ENCODE measurements around the gene C1orf210.

DNA sequence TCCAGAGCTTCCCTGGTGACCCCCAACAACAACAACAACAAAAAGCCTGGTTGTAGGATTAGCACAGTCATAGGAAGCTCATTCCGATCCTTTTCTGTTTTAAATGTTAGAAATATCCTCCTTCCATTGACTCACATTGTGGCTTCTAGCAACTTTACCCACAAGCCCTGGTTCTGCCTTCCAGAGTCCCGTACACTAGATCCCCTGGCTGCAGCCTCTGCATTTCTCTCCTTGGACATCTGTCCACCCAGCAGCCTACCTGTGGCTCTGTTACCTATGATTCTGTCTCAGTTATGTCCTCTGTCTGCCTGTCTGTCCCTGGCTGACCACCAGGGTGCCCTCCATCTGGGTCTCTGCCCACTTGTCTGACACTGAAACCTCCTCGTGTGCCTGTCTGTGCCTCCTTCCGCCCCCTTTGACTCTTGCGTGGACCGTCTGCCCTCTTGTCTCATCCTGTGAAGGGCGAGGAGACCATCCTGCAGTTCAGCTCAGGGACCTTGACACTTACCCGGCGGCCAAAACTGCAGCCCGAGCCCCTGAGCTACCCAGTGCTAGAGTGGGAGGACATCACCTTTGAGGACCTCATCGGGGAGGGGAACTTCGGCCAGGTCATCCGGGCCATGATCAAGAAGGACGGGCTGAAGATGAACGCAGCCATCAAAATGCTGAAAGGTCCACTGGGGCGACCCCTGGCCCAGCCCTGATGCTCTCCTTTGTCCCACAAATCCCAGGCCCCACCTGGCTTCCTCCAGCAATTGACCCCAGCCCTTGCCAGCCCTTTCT is 31.5 kb upstream of the C1orf210 start:
- TF ChIP-seq, protein P1, sequence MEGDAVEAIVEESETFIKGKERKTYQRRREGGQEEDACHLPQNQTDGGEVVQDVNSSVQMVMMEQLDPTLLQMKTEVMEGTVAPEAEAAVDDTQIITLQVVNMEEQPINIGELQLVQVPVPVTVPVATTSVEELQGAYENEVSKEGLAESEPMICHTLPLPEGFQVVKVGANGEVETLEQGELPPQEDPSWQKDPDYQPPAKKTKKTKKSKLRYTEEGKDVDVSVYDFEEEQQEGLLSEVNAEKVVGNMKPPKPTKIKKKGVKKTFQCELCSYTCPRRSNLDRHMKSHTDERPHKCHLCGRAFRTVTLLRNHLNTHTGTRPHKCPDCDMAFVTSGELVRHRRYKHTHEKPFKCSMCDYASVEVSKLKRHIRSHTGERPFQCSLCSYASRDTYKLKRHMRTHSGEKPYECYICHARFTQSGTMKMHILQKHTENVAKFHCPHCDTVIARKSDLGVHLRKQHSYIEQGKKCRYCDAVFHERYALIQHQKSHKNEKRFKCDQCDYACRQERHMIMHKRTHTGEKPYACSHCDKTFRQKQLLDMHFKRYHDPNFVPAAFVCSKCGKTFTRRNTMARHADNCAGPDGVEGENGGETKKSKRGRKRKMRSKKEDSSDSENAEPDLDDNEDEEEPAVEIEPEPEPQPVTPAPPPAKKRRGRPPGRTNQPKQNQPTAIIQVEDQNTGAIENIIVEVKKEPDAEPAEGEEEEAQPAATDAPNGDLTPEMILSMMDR (IDR thresholded peaks at IDR 0.05; ENCODE audit: low read depth, low read length, poor library complexity, severe bottlenecking): no peak
- no peak for TF ChIP-seq EZH2phosphoT487 (IDR thresholded peaks at IDR 0.05; ENCODE audit: borderline replicate concordance, low read length)

All from DOHH2 (cell line).